ENCODE data around the gene CTTNBP2.

DNA sequence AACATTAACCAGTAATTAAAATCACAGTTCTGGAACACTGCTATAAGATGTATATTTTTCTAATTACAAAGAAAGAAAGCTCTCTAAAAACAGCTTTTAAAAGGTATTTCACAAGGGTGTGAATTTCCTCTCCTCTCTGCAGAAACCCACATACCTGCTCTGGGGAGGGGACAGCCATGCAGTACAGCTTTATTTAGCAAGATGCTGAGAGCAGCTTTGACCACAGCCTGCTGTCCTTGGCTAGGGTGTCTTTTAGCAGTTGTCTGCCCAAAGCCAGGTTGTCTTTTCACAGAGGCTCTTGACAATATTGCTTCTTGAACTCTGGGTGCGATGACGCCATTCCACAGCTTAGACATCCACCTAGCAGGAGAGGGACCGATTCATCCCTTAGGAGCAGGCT, 148.3 kb downstream of the CTTNBP2 start:
- TF ChIP-seq, protein P1, sequence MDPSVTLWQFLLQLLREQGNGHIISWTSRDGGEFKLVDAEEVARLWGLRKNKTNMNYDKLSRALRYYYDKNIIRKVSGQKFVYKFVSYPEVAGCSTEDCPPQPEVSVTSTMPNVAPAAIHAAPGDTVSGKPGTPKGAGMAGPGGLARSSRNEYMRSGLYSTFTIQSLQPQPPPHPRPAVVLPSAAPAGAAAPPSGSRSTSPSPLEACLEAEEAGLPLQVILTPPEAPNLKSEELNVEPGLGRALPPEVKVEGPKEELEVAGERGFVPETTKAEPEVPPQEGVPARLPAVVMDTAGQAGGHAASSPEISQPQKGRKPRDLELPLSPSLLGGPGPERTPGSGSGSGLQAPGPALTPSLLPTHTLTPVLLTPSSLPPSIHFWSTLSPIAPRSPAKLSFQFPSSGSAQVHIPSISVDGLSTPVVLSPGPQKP (IDR thresholded peaks at IDR 0.05; ENCODE audit: low read depth, low read length): no peak
- TF ChIP-seq, protein P2, sequence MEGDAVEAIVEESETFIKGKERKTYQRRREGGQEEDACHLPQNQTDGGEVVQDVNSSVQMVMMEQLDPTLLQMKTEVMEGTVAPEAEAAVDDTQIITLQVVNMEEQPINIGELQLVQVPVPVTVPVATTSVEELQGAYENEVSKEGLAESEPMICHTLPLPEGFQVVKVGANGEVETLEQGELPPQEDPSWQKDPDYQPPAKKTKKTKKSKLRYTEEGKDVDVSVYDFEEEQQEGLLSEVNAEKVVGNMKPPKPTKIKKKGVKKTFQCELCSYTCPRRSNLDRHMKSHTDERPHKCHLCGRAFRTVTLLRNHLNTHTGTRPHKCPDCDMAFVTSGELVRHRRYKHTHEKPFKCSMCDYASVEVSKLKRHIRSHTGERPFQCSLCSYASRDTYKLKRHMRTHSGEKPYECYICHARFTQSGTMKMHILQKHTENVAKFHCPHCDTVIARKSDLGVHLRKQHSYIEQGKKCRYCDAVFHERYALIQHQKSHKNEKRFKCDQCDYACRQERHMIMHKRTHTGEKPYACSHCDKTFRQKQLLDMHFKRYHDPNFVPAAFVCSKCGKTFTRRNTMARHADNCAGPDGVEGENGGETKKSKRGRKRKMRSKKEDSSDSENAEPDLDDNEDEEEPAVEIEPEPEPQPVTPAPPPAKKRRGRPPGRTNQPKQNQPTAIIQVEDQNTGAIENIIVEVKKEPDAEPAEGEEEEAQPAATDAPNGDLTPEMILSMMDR (IDR thresholded peaks at IDR 0.05): no peak
- TF ChIP-seq EHMT2 (IDR thresholded peaks at IDR 0.05; ENCODE audit: low read depth): no peak
- TF ChIP-seq EP300 (IDR thresholded peaks at IDR 0.05): no peak
- TF ChIP-seq, protein P3, sequence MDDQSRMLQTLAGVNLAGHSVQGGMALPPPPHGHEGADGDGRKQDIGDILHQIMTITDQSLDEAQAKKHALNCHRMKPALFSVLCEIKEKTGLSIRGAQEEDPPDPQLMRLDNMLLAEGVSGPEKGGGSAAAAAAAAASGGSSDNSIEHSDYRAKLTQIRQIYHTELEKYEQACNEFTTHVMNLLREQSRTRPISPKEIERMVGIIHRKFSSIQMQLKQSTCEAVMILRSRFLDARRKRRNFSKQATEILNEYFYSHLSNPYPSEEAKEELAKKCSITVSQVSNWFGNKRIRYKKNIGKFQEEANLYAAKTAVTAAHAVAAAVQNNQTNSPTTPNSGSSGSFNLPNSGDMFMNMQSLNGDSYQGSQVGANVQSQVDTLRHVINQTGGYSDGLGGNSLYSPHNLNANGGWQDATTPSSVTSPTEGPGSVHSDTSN (IDR thresholded peaks at IDR 0.05): no peak
- TF ChIP-seq POLR2A (IDR thresholded peaks at IDR 0.05; ENCODE audit: low read length): no peak
- no peak for TF ChIP-seq CHD2 (IDR thresholded peaks at IDR 0.05; ENCODE audit: low read length, partially characterized antibody)
- TF ChIP-seq PHF8 (IDR thresholded peaks at IDR 0.05; ENCODE audit: borderline replicate concordance, low read depth): no peak
- TF ChIP-seq, protein P4, sequence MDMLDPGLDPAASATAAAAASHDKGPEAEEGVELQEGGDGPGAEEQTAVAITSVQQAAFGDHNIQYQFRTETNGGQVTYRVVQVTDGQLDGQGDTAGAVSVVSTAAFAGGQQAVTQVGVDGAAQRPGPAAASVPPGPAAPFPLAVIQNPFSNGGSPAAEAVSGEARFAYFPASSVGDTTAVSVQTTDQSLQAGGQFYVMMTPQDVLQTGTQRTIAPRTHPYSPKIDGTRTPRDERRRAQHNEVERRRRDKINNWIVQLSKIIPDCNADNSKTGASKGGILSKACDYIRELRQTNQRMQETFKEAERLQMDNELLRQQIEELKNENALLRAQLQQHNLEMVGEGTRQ (IDR thresholded peaks at IDR 0.05): no peak

All from A549 (cell line).